ENCODE measurements around the gene IGF2BP2. TPM values are rescaled to one million over a fixed set of nuclear protein-coding genes. Genes with fewer than 3 reads are reported as not detected.
A peak's percentile ranks its signal among the peaks of the same experiment; 100 is the strongest.

IGF2BP2 gene
- total RNA-seq, 1 donor: 67.8 TPM

DNA sequence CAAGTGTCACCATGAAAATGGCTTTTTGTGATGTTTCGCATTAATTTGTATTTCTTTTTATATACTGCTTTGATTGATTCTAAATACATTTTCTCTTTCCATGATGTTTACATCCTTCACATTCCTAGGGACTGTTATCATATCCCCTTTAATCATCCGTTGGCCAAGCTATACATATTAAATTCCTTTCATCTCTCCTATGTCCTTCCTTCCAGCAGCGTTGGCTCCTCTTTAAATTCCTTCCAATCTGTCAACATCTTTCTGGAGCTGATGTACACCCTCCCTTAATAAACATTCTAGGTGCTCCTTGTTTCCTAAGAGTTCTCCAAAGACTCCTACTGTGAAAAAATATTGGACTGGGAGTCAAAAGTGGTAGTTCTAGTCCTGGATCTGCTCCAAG lies 87.8 kb downstream of the IGF2BP2 start:
- TF ChIP-seq CTCF (IDR thresholded peaks at IDR 0.05; ENCODE audit: insufficient read depth, low read depth, low read length): no peak
- DNase-seq (ENCODE audit: low read depth): peak; percentile 51
- H3K4me3 ChIP-seq (ENCODE audit: low read depth, low read length): no peak overlapping the region

GRCh38 chr3:185734725-185735096 lies 90.1 kb downstream of the IGF2BP2 start:
- DNase-seq (ENCODE audit: low read depth): no peak
- no peak for TF ChIP-seq CTCF (IDR thresholded peaks at IDR 0.05; ENCODE audit: insufficient read depth, low read depth, low read length)
- H3K4me3 ChIP-seq (ENCODE audit: low read depth, low read length): no peak overlapping the region

DNA sequence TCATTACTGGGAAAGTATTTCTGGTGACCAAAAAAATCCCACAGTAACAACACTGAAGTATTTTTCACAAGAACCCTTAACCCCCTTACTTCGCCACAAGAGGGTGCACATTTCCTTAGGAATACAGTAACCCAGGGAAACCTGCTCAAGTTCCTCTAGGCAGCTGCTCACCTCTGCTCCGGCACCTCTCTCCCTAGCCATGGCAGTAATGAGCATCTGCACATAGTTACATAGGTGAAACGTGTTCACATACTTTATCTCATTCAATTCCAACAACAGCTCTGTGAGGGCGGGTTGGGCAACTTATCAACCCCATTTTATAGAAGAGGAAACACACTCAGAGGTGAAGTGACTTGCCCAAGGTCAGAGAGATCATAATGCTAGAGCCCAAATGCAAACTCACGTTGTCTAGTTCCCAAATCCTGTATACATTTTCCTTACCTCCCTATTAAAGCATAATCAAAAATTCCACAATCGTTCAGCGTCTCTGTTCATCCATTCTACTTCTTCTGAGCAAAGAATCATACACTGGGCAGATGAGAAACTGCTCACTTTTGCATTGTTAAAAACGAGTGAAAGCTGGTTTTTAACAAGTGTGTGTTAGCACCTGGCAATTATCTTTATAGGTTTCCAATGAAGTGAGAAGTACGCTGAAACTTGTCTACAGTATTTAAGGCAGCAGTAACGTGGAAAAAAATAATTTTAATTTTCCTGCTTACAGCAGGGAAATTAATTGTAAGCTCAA lies 90.7 kb downstream of the IGF2BP2 start:
- H3K4me3 ChIP-seq (ENCODE audit: low read depth, low read length): no peak overlapping the region
- DNase-seq (ENCODE audit: low read depth): peak; percentile 91
- TF ChIP-seq CTCF (IDR thresholded peaks at IDR 0.05; ENCODE audit: insufficient read depth, low read depth, low read length): peak; percentile 75

DNA sequence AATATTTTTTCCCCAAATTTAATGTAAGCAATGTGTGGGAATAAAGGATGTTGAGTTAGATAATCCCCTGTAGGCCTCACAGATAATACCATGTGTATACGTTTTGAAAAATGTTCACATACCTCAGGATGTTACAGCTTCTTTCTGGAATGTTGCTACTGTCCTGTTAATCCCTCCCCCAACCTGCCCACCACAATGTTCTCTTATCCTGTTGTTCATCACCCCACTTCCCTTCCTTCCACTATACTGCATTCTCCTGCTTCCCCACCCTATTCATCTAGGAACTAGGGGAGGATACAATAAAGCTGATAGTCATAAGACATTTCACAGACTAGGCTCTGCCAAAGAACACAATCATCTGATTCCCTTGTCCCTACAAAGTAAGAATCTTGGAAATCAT lies 92.1 kb downstream of the IGF2BP2 start:
- H3K4me3 ChIP-seq (ENCODE audit: low read depth, low read length): no peak overlapping the region
- DNase-seq (ENCODE audit: low read depth): peak; percentile 83
- no peak for TF ChIP-seq CTCF (IDR thresholded peaks at IDR 0.05; ENCODE audit: insufficient read depth, low read depth, low read length)

- H3K4me3 ChIP-seq (ENCODE audit: low read depth, low read length): no peak overlapping the region
- DNase-seq (ENCODE audit: low read depth): no peak
- TF ChIP-seq CTCF (IDR thresholded peaks at IDR 0.05; ENCODE audit: insufficient read depth, low read depth, low read length): no peak
Observed at GRCh38 chr3:185730550-185730949, 94.3 kb downstream of the IGF2BP2 start.

- TF ChIP-seq CTCF (IDR thresholded peaks at IDR 0.05; ENCODE audit: insufficient read depth, low read depth, low read length): no peak
- H3K4me3 ChIP-seq (ENCODE audit: low read depth, low read length): no peak overlapping the region
Observed at GRCh38 chr3:185729337-185730055, 95.3 kb downstream of the IGF2BP2 start.

More at GRCh38 chr3:185729337-185730055, 95.3 kb downstream of the IGF2BP2 start:
- DNase-seq (ENCODE audit: low read depth): peak; percentile 80
